Mesenchymal stem cell (in vitro differentiated cells and primary cell): ENCODE data around the gene MASP2.

Experiments used
- DNase-seq: peaks from one replicate; pipeline ENCODE4 v3.0.0-alpha.2; 2013
- H2AFZ ChIP-seq: one replicate; pipeline ENCODE4 v1.6.1; 2013; ENCODE audit warnings: low read depth, mild to moderate bottlenecking, control low read depth, inconsistent platforms, low read length, moderate library complexity
- H2AK5ac ChIP-seq: 2 replicates; pipeline ENCODE4 v1.6.1; 2013; ENCODE audit warnings: low read length, moderate library complexity, mild to moderate bottlenecking, inconsistent platforms; ENCODE audit not compliant: severe bottlenecking
- H2BK120ac ChIP-seq: one replicate; pipeline ENCODE4 v1.6.1; 2013; ENCODE audit warnings: low read depth, mild to moderate bottlenecking, inconsistent platforms, low read length, moderate library complexity
- H2BK12ac ChIP-seq, 2 experiments: one replicate each; pipeline ENCODE4 v1.6.1; 2013; ENCODE audit warnings: inconsistent platforms in 2 of 2, low read length in 2 of 2, mild to moderate bottlenecking in 2 of 2, moderate library complexity in 2 of 2, control low read depth in 1 of 2
- H2BK15ac ChIP-seq: one replicate; pipeline ENCODE4 v1.6.1; 2013; ENCODE audit warnings: mild to moderate bottlenecking, low read depth, inconsistent platforms; ENCODE audit not compliant: poor library complexity, severe bottlenecking
- H2BK5ac ChIP-seq: 2 replicates; pipeline ENCODE4 v1.6.1; 2013; ENCODE audit warnings: low read depth, mild to moderate bottlenecking, low read length, control low read depth, inconsistent platforms; ENCODE audit not compliant: poor library complexity, severe bottlenecking
- H3K14ac ChIP-seq, 2 experiments: one replicate each; pipeline ENCODE4 v1.6.1; 2013; ENCODE audit warnings: inconsistent platforms in 2 of 2, low read length in 2 of 2, control low read depth in 1 of 2, mild to moderate bottlenecking in 1 of 2, moderate library complexity in 1 of 2
- H3K18ac ChIP-seq, 2 experiments: one replicate each; pipeline ENCODE4 v1.6.1; 2013; ENCODE audit warnings: inconsistent platforms in 2 of 2, low read length in 2 of 2, control low read depth in 1 of 2, low read depth in 1 of 2, mild to moderate bottlenecking in 1 of 2
- H3K23ac ChIP-seq, 2 experiments: one replicate each; pipeline ENCODE4 v1.6.1; 2013; ENCODE audit warnings: inconsistent platforms in 2 of 2, low read length in 2 of 2, mild to moderate bottlenecking in 2 of 2, moderate library complexity in 2 of 2, control low read depth in 1 of 2
- H3K27ac ChIP-seq: 2 replicates; pipeline ENCODE4 v1.5.1; 2013; ENCODE audit warnings: mild to moderate bottlenecking, moderate library complexity, low read length, control low read depth, inconsistent platforms; ENCODE audit not compliant: poor library complexity, severe bottlenecking
- H3K27me3 ChIP-seq, 2 experiments: 2 replicates each; pipeline versions ENCODE4 v1.6.1 to v1.7.0; 2013; ENCODE audit warnings: low read length in 2 of 2, mild to moderate bottlenecking in 2 of 2, moderate library complexity in 2 of 2, control low read depth in 1 of 2, inconsistent platforms in 1 of 2; ENCODE audit not compliant: control insufficient read depth in 1 of 2, insufficient read depth in 1 of 2
- H3K36me3 ChIP-seq, 2 experiments: 2 replicates each; pipeline versions ENCODE4 v1.6.1 to v1.7.0; 2013; ENCODE audit warnings: low read length in 2 of 2, control low read depth in 1 of 2, inconsistent platforms in 1 of 2, low read depth in 1 of 2, mild to moderate bottlenecking in 1 of 2; ENCODE audit not compliant: insufficient read depth in 2 of 2, control insufficient read depth in 1 of 2
- H3K4ac ChIP-seq, 2 experiments: one replicate each; pipeline ENCODE4 v1.6.1; 2013; ENCODE audit warnings: inconsistent platforms in 2 of 2, low read length in 2 of 2, mild to moderate bottlenecking in 2 of 2, moderate library complexity in 2 of 2, control low read depth in 1 of 2, low read depth in 1 of 2
- H3K4me1 ChIP-seq: 2 replicates; pipeline ENCODE4 v1.6.1; 2013; ENCODE audit warnings: low read depth, low read length, control low read depth; ENCODE audit not compliant: control insufficient read depth, insufficient read depth
- H3K4me2 ChIP-seq: 2 replicates; pipeline ENCODE4 v1.6.1; 2013; ENCODE audit warnings: low read length, mild to moderate bottlenecking, inconsistent platforms; ENCODE audit not compliant: poor library complexity, severe bottlenecking
- H3K4me3 ChIP-seq, 2 experiments: 2 replicates each; pipeline versions ENCODE4 v1.5.1 to v1.7.0; 2013; ENCODE audit warnings: low read length in 2 of 2, mild to moderate bottlenecking in 2 of 2, control low read depth in 1 of 2, low read depth in 1 of 2; ENCODE audit not compliant: insufficient read depth in 1 of 2
- H3K79me1 ChIP-seq: replicated peaks from 2 replicates; pipeline ENCODE4 v1.6.1; 2013; ENCODE audit warnings: mild to moderate bottlenecking, control low read depth, low read length, inconsistent platforms; ENCODE audit not compliant: poor library complexity, severe bottlenecking
- H3K9ac ChIP-seq: 2 replicates; pipeline ENCODE4 v1.7.0; 2013; ENCODE audit warnings: mild to moderate bottlenecking, low read length, moderate library complexity
- H3K9me3 ChIP-seq: 2 replicates; pipeline ENCODE4 v1.7.0; 2013; ENCODE audit warnings: mild to moderate bottlenecking, low read length; ENCODE audit not compliant: control insufficient read depth
- H4K8ac ChIP-seq: one replicate; pipeline ENCODE4 v1.6.1; 2013; ENCODE audit warnings: inconsistent platforms, mild to moderate bottlenecking, low read length, moderate library complexity
- H4K91ac ChIP-seq: one replicate; pipeline ENCODE4 v1.6.1; 2013; ENCODE audit warnings: mild to moderate bottlenecking, low read length, inconsistent platforms
- WGBS: methylation state at CpG from one replicate; pipeline ENCODE4 v1.1.7; 2013; ENCODE audit warnings: mixed read lengths; 5-methylcytosine and 5-hydroxymethylcytosine counted together

MASP2 gene

GRCh38 chr1:11024874-11025203, 22.2 kb downstream of the MASP2 start:
- H3K9ac ChIP-seq = no peak overlapping the region
- no peak overlapping the region for H4K8ac ChIP-seq
- no peak overlapping the region for H3K18ac ChIP-seq
- no peak overlapping the region for H3K23ac ChIP-seq
- H2AFZ ChIP-seq = no peak overlapping the region
- no peaks in the 10 kb centered on the region for H3K4me1 ChIP-seq
- no peak overlapping the region for H2BK5ac ChIP-seq
- H3K4me3 ChIP-seq = no peak overlapping the region
- H3K27me3 ChIP-seq = no peaks in the 10 kb centered on the region
- H2BK12ac ChIP-seq = no peak overlapping the region
- peaks cover 6% of the 10 kb centered on the region for H3K79me1 ChIP-seq
- WGBS = 89% methylated on average over 1 of the region's 2 CpGs
- H3K36me3 ChIP-seq = peaks cover 37 to 89% of the 10 kb centered on the region in 2 experiments
- no peak overlapping the region for H3K27ac ChIP-seq
- H2BK120ac ChIP-seq = no peak overlapping the region
- no peak overlapping the region for H3K4me2 ChIP-seq
- no peak overlapping the region for H3K14ac ChIP-seq
- no peak for DNase-seq
- H3K9me3 ChIP-seq = no peaks in the 10 kb centered on the region
- no peak overlapping the region for H2AK5ac ChIP-seq
- no peak overlapping the region for H4K91ac ChIP-seq
- no peak overlapping the region for H2BK15ac ChIP-seq
- no peak overlapping the region for H3K4ac ChIP-seq

GRCh38 chr1:11024154-11024873, 22.7 kb downstream of the MASP2 start:
- Histone ChIP-seq H4K8ac (no peak overlapping the region), H2AFZ (no peak overlapping the region)
- over 99% methylated on average over 2 of the region's 3 CpGs for WGBS

GRCh38 chr1:11023201-11023600, 23.8 kb downstream of the MASP2 start:
- Histone ChIP-seq H3K79me1 (peaks cover 6% of the 10 kb centered on the region), H2BK15ac (no peak overlapping the region), H4K8ac (no peak overlapping the region), H2BK120ac (no peak overlapping the region), H3K18ac (no peak overlapping the region), H3K23ac (no peak overlapping the region), H2BK5ac (no peak overlapping the region), H3K4me1 (no peaks in the 10 kb centered on the region), H3K36me3 (peaks cover 43 to 98% of the 10 kb centered on the region in 2 experiments), H3K4ac (no peak overlapping the region), H3K4me3 (no peak overlapping the region), H3K9me3 (no peaks in the 10 kb centered on the region), H3K27ac (no peak overlapping the region), H2AFZ (no peak overlapping the region), H3K4me2 (no peak overlapping the region), H3K9ac (no peak overlapping the region), H2AK5ac (no peak overlapping the region), H2BK12ac (no peak overlapping the region), H3K27me3 (no peaks in the 10 kb centered on the region), H4K91ac (no peak overlapping the region), H3K14ac (no peak overlapping the region)
- DNase-seq = no peak
- WGBS = 98% methylated on average over 14 of the region's 14 CpGs

More at GRCh38 chr1:11024154-11024873, 22.7 kb downstream of the MASP2 start:
- no peak overlapping the region for H3K14ac ChIP-seq
- no peak overlapping the region for H2BK5ac ChIP-seq
- no peak overlapping the region for H3K9ac ChIP-seq
- no peak for DNase-seq
- H3K79me1 ChIP-seq = peaks cover 6% of the 10 kb centered on the region
- H2BK120ac ChIP-seq = no peak overlapping the region
- H2AK5ac ChIP-seq = no peak overlapping the region
- no peak overlapping the region for H3K4me2 ChIP-seq
- H4K91ac ChIP-seq = no peak overlapping the region
- no peak overlapping the region for H3K27ac ChIP-seq
- H3K23ac ChIP-seq = no peak overlapping the region
- peaks cover 41 to 88% of the 10 kb centered on the region in 2 experiments for H3K36me3 ChIP-seq
- no peak overlapping the region for H2BK15ac ChIP-seq
- H3K18ac ChIP-seq = no peak overlapping the region
- H3K4me1 ChIP-seq = no peaks in the 10 kb centered on the region
- H3K9me3 ChIP-seq = no peaks in the 10 kb centered on the region
- no peak overlapping the region for H2BK12ac ChIP-seq
- no peaks in the 10 kb centered on the region for H3K27me3 ChIP-seq
- no peak overlapping the region for H3K4me3 ChIP-seq
- no peak overlapping the region for H3K4ac ChIP-seq

GRCh38 chr1:11019971-11020370, 27.1 kb downstream of the MASP2 start:
- H3K18ac ChIP-seq = no peak overlapping the region
- H3K23ac ChIP-seq = no peak overlapping the region
- peaks cover 6% of the 10 kb centered on the region for H3K79me1 ChIP-seq
- H2AK5ac ChIP-seq = no peak overlapping the region
- no peak overlapping the region for H2BK120ac ChIP-seq
- H3K9ac ChIP-seq = no peak overlapping the region
- H3K4me2 ChIP-seq = no peak overlapping the region
- WGBS = 97% methylated on average over 2 of the region's 7 CpGs
- no peak for DNase-seq
- no peak overlapping the region for H2AFZ ChIP-seq
- H3K4me3 ChIP-seq = no peak overlapping the region
- no peak overlapping the region for H3K4ac ChIP-seq
- H3K27me3 ChIP-seq = no peaks in the 10 kb centered on the region
- H4K91ac ChIP-seq = no peak overlapping the region
- peaks cover 1% of the 10 kb centered on the region for H3K4me1 ChIP-seq
- H2BK12ac ChIP-seq = no peak overlapping the region
- no peak overlapping the region for H3K14ac ChIP-seq
- no peak overlapping the region for H2BK5ac ChIP-seq
- no peak overlapping the region for H3K27ac ChIP-seq
- peaks cover 49 to 91% of the 10 kb centered on the region in 2 experiments for H3K36me3 ChIP-seq
- H2BK15ac ChIP-seq = no peak overlapping the region
- H4K8ac ChIP-seq = no peak overlapping the region
- H3K9me3 ChIP-seq = no peaks in the 10 kb centered on the region
